D721Med (cell line): ENCODE data around the gene SLC45A2.

ENCODE experiments used
- DNase-seq: peaks from one replicate; pipeline ENCODE4 v3.0.0; 2011; ENCODE audit warnings: low spot score; ENCODE audit not compliant: insufficient read length
- FAIRE-seq: peaks from 2 replicates; lab custom pipeline; 2011; peaks lifted over from hg19 to GRCh38; lab: Jason Lieb, UNC
- CTCF ChIP-seq: IDR thresholded peaks from 2 replicates; pipeline ENCODE4 v1.5.1; 2012; ENCODE audit warnings: mild to moderate bottlenecking, control low read depth; ENCODE audit not compliant: insufficient read depth; ENCODE audit errors: missing control alignments

The SLC45A2 gene

GRCh38 chr5:34001241-34001841, 16.8 kb upstream of the SLC45A2 start:
- FAIRE-seq (no peak), DNase-seq (no peak)
- no peak for TF ChIP-seq CTCF

- no peak for FAIRE-seq
- no peak for DNase-seq
- no peak for TF ChIP-seq CTCF
Measured at GRCh38 chr5:33999978-34000377, 15.5 kb upstream of the SLC45A2 start.

- DNase-seq (no peak), FAIRE-seq (no peak)
- peak; percentile 64 for TF ChIP-seq CTCF
Measured at GRCh38 chr5:33997331-33997983, 13.0 kb upstream of the SLC45A2 start.

- FAIRE-seq = no peak
- DNase-seq = no peak
- no peak for TF ChIP-seq CTCF
Measured at GRCh38 chr5:33995865-33996264, 11.4 kb upstream of the SLC45A2 start.

GRCh38 chr5:33994845-33995244, 10.4 kb upstream of the SLC45A2 start:
- TF ChIP-seq CTCF = no peak
- DNase-seq (no peak), FAIRE-seq (no peak)

GRCh38 chr5:33992864-33993263, 8.4 kb upstream of the SLC45A2 start:
- no peak for TF ChIP-seq CTCF
- FAIRE-seq (no peak), DNase-seq (no peak)

GRCh38 chr5:33985447-33985846, 954 bp upstream of the SLC45A2 start:
- no peak for TF ChIP-seq CTCF
- FAIRE-seq = no peak
- DNase-seq = no peak
